GM21619 (cell line): Measurements from ENCODE around the gene PARD6B.
"Not testable (repeated sequence)": the region's sequence is repeated elsewhere in the genome, so short reads cannot be mapped to it uniquely, and the experiment has no call there.

Source experiments
- ATAC-seq: cut with Tn5 transposase; IDR thresholded peaks from one replicate; pipeline ENCODE4 v1.9.1; 2021; ENCODE audit not compliant: unreplicated experiment

Gene PARD6B

GRCh38 chr20:50794846-50795634, 63.7 kb downstream of the PARD6B start, which contains the start of gene BCAS4:
Gene BCAS4, plus strand, starts transcription at chr20:50795061. Its CDS starts 23 bp downstream, at chr20:50795084.
- ATAC-seq = peak; percentile 61

DNA sequence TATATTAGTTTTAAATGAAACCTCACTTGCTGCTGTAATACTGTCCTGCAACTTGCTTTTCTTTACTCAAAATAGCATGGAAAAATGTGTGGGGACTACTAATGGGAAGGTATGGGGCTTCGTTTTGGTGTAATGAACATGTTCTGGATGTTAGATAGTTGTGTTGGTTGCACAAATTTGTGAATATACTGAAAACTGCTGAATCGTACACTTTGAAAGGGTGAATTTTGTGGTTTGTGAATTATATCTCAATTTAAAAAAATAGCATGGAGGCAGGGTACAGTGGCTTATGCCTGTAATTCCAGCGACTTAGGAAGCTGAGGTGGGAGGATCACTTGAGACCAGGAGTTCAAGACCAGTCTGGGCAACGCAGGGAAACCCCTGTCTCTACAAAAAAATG, 65.8 kb downstream of the PARD6B start:
- ATAC-seq = no peak

DNA sequence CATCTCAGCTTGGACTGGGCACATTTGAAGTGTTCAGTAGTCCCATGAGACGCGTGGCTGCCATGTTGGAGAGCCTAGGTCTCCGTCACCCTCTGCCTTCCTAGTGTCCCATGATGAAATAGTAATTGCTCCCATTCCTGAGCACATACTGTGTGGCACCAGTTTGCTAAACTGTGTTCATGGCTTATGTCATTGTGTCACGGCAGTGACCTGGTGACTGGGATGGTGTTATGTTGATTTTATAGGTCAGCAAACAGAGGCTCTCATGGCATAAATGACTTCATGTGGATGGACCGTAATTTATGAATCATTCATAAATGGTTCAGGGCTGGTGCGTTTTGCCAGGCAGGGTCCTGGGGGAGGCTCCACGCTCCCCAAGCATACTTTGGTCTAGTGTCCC, 67.3 kb downstream of the PARD6B start:
- ATAC-seq = no peak

- no peak for ATAC-seq
Observed at GRCh38 chr20:50799176-50799889, 68.0 kb downstream of the PARD6B start.

DNA sequence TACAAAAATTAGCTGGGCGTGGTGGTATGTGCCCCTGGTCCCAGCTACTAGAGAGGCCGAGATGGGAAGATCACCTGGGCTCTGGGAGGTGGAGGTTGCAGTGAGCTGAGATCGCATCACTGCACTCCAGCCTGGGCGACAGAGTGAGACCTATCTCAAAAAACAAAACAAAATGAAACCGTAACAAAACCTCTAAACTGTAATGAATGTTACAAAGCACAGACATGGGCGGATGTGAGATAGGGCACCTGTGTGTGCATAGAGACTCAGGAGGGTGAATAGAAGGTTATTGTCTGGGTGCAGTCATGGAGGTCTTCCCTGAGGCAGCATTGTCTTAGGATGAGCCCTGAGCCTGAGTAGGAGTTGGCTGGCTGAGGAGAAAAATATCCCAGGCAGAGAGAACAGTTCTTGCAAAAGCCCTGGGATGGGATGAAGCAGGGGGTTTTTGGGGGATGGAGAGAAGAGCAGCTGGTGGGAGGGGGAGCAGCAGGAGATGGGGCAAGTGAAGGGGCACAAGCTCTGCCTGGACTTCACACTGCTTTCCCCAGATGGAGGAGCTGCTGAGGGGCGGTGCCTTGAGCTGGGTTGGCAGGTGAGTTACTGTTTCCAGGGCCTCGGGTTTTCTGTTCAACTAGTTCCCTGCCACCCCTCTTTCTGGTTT, 68.6 kb downstream of the PARD6B start:
- ATAC-seq = peak; percentile 44

DNA sequence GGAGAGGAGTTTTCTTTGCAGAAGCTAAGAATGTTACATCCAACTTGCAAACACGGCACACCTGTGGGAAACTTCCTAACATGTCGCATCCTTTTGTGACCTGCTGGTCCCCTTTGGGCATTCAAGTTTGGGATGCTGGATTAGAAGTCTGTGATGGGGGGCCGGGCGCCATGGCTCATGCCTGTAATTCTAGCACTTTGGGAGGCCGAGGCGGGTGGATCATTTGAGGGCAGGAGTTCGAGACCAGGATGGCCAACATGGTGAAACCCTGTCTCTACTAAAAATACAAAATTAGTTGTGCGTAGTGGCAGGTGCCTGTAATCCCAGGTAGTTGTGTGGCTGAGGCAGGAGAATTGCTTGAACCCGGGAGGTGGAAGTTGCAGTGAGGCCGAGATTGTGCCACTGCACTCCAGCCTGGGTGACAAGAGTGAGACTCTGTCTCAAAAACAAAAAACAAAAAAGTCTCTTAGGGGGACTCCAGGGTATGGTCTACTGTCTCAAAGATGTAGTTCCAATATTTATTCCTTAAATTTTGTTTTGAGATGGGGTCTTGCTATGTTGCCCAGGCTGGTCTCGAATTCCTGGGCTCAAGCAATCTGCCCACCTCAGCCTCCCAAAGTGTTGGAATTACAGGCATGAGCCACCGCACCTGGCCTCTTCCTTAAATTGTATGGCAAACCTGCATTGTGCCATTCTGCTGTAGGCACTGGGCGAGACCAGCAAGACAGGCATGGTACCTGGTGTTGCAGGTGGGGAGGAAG, 69.8 kb downstream of the PARD6B start:
- ATAC-seq = not testable (repeated sequence)

DNA sequence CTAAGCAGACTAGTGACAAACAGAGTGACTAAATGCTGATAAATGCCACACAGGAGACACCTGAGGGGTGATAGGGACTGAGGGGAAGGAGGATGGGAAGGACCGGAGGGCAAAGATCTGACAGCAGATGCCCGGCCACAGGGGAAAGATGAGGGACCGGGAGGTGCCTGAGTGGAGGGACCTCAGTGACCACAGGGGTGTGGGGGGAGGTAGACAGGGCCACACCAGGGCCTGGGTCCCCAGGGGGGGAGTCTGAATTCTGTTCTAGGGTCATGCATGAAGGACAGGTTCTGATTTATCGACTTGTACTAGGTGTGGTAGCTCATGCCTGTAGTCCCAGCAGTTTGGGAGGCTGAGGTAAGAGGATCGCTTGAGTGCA, 70.4 kb downstream of the PARD6B start:
- no peak for ATAC-seq

GRCh38 chr20:50802289-50802688, 70.9 kb downstream of the PARD6B start:
- no peak for ATAC-seq

GRCh38 chr20:50804437-50805348, 73.3 kb downstream of the PARD6B start:
- ATAC-seq = peak; percentile 39

- no peak for ATAC-seq
Observed at GRCh38 chr20:50805349-50805684, 73.9 kb downstream of the PARD6B start.

GRCh38 chr20:50806126-50806768, 74.9 kb downstream of the PARD6B start:
- no peak for ATAC-seq
